B cell (primary cell): ENCODE measurements around the gene PXMP2.

Source experiments
- EZH2 ChIP-seq: IDR thresholded peaks from 2 replicates; pipeline ENCODE4 v1.6.1; 2012; ENCODE audit warnings: borderline replicate concordance, low read depth, mild to moderate bottlenecking, moderate library complexity, low read length; ENCODE audit not compliant: insufficient read depth, poor library complexity, severe bottlenecking
- TF ChIP-seq, protein P1 (sequence below): fragments of 200-600 bp; IDR thresholded peaks from one replicate; pipeline ENCODE4 v1.8.0; 2022; ENCODE audit warnings: antibody characterized with exemption, mild to moderate bottlenecking

GRCh38 chr12:132703641-132704040 lies 16.3 kb downstream of the PXMP2 start:
- TF ChIP-seq, protein P1, sequence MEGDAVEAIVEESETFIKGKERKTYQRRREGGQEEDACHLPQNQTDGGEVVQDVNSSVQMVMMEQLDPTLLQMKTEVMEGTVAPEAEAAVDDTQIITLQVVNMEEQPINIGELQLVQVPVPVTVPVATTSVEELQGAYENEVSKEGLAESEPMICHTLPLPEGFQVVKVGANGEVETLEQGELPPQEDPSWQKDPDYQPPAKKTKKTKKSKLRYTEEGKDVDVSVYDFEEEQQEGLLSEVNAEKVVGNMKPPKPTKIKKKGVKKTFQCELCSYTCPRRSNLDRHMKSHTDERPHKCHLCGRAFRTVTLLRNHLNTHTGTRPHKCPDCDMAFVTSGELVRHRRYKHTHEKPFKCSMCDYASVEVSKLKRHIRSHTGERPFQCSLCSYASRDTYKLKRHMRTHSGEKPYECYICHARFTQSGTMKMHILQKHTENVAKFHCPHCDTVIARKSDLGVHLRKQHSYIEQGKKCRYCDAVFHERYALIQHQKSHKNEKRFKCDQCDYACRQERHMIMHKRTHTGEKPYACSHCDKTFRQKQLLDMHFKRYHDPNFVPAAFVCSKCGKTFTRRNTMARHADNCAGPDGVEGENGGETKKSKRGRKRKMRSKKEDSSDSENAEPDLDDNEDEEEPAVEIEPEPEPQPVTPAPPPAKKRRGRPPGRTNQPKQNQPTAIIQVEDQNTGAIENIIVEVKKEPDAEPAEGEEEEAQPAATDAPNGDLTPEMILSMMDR = no peak
- no peak for TF ChIP-seq EZH2
